22Rv1 (cell line): ENCODE measurements around the gene COL9A3.

Experiments used
- CTCF ChIP-seq: fragments of 450-650 bp; IDR thresholded peaks from 2 replicates; pipeline ENCODE4 v1.5.1; 2017; ENCODE audit warnings: mild to moderate bottlenecking
- ZFX ChIP-seq: fragments of 450-650 bp; IDR thresholded peaks from 2 replicates; pipeline ENCODE4 v1.6.1; 2017; ENCODE audit warnings: antibody characterized with exemption, borderline replicate concordance

DNA sequence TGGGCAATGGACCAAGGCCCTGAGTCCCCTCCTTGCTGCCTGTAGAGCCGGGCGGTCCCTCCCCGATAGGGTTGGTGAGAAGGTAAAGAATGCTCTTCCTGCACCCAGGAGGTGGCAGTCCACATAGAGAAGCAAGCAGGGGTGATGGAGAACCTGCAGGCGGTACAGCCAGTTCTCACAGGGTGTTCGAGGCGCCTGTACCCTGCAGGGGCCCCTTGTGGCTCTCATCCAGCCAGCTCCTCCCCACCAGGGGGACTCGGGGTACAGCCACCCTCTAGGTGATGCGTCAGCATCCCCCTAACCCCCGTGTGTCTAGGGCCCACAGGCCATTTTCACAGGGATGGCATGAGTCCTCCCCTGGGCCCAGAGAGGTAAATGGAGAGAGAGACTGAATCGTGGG is 5.1 kb upstream of the COL9A3 start:
- no peak for TF ChIP-seq CTCF
- TF ChIP-seq ZFX, result no peak
